GM21381 (cell line): ENCODE results near the gene FNBP1L.
"Not testable (repeated sequence)": the region's sequence is repeated elsewhere in the genome, so short reads cannot be mapped to it uniquely, and the experiment has no call there.

Experiments
- ATAC-seq: cut with Tn5 transposase; IDR thresholded peaks from one replicate; pipeline ENCODE4 v1.9.1; 2021; ENCODE audit warnings: mild to moderate bottlenecking, moderate library complexity; ENCODE audit not compliant: unreplicated experiment

Gene FNBP1L

DNA sequence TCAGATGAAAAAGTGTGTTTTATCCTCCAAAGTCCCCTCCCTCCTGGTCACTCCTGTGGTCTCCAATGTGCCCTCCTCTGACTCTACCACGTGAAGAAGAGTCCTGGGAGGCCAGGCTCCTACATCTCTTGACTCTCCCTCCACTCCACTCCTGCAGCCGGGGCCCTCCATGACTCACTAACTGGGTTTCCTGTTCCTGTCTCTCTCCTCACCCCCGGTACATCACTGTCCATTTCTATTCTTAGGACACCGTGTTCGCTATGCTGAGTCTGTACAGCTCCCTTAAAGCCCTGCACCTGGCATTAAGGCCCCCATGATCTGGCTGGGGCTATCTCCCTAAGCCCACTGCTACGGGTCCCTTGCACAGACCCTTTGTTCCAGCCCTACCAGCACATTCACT lies 140.3 kb downstream of the FNBP1L start:
- no peak for ATAC-seq

- no peak for ATAC-seq
Measured at GRCh38 chr1:93588955-93589354, 141.0 kb downstream of the FNBP1L start.

GRCh38 chr1:93591291-93591675 lies 143.4 kb downstream of the FNBP1L start:
- not testable (repeated sequence) for ATAC-seq

DNA sequence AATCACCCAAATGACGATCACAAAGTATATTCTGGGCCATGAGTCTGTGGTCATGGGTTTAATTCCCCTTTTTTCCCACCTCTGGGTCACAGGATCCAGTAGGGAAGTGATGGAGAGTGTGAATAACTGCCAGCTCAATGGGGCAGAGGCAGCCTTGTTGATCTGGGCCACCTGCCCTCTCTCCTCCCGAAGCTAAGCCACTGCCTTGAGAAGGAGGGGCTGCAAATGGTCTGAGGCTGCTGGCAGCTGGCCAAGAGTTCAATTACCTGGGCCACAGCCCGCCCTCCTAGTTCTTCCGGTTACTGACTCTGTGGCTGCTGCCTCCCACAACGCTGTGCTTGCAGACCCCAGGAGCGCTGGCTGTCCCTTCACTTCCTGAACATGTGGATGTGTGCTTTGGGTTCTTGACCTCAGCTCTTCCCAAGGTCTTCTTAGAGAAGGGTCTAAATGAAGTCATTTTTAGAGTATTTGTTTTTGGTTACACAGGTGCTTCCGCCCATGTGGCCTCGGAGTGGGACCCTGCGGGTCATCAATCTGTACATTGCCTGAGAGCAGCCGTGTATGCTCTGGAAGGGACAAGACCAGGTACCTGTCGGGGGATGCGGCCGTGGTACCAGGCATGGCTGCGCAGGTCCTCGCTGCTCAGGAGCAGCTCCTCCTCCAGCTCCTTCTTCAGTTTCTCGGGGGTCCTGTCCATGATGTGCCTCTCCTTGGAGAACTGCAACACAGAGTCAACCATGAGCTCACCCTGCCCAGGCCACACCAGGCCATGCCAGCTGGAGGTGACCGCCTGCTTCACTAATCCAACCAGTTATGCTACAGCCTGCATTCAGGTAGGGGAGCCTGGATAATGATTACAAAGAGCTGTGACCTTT lies 144.0 kb downstream of the FNBP1L start:
- peak; percentile 83 for ATAC-seq

DNA sequence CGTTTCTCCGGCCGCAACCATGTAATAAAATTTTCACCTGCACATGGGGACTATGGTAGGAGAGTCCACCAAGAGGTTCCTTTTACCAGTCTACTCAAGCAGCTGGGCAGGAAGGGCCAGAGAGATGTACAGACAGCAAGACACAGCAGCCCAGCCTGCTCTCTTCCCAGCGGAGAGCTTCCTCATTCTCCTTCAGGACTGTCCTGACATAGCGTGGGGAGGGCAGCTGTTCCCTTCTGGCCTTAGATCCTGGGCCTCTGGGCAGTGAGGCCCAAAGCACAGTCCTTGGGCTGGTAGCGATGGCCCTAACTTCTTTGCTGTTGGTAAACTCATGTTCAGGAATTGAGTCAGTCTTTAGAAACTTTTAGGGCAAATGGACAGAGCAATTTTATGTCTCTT lies 144.6 kb downstream of the FNBP1L start:
- no peak for ATAC-seq

- ATAC-seq = no peak
Measured at GRCh38 chr1:93593854-93594602, 146.1 kb downstream of the FNBP1L start.

- no peak for ATAC-seq
Measured at GRCh38 chr1:93594603-93594880, 146.6 kb downstream of the FNBP1L start.

- no peak for ATAC-seq
Measured at GRCh38 chr1:93595266-93595665, 147.3 kb downstream of the FNBP1L start.

GRCh38 chr1:93595743-93596142 lies 147.8 kb downstream of the FNBP1L start:
- no peak for ATAC-seq

DNA sequence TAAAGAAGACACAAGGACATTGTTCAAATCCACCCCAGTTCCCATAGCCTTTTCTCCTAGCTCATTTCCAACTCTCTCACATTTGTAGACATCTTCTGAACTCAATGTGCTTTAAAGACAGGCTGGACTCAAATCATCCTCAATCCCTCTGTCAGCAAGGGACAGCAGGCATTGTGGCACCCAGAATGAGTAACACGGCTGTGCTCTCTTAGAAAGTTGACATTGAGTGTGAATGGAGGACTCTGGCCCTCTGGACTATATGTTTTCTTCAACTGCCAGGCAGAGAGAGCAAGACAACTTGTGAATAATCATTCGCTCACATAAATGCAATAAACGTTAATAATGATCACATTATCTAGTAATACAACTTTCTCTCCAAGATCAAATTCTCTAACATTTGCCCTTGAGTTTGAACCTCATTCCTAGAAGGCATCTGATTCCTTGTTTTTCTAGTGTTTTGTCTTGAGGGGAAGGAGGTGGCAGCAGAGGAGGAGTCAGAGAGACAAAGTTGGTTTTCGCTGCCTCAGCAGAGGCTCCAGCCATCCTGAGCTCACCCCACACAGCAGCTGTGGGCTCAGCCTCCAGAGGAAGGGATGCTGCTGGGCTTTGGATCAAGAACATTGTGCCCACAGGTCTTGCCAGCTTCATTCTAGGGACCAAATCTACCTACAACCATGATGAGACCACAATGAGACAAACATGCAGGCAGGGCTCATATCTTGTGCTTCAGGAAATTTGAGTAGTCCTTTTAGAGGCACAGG lies 148.6 kb downstream of the FNBP1L start:
- no peak for ATAC-seq

GRCh38 chr1:93597709-93598108 lies 149.8 kb downstream of the FNBP1L start:
- ATAC-seq = no peak

DNA sequence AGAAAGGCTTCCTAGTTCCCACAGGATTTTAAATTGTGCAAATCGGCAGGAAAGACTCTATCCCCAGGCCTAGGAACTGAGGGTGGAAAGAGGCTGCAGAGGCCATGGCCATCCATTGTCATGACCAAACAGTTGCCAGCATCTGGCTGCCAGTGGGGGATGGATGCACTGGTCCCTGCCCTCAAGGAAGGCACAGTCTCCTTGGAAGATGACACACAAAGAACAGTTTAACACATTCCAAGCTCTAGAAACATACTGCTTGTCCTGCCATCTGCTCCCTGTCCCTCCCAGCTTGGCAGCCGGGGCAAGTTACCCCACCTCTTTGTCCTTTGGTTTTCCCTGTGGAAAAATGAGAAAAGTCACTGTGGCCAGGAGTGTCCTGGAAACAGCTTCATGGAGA lies 150.5 kb downstream of the FNBP1L start:
- ATAC-seq = no peak

GRCh38 chr1:93598861-93599439 lies 151.0 kb downstream of the FNBP1L start:
- ATAC-seq = no peak

- ATAC-seq = no peak
Measured at GRCh38 chr1:93599479-93599878, 151.6 kb downstream of the FNBP1L start.

DNA sequence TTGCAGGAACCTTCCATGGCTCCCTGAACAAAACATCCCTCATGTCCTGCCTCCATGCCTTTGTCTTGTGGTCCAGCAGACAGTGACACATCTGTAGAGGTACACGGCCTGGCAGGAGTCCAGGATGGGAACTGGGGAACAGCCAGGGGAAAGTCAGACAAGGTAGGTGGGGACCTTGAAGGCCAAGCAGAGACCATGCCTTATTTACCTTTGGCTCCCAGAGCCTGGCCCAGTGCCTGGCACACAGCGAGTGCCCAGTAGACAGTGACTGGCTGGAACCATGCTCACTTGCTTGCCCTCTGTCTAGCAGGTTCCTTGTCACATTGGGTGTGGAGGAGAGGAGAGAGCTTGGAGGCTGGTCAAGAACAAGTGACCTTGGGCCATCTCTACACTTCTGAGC lies 152.7 kb downstream of the FNBP1L start:
- ATAC-seq = no peak

DNA sequence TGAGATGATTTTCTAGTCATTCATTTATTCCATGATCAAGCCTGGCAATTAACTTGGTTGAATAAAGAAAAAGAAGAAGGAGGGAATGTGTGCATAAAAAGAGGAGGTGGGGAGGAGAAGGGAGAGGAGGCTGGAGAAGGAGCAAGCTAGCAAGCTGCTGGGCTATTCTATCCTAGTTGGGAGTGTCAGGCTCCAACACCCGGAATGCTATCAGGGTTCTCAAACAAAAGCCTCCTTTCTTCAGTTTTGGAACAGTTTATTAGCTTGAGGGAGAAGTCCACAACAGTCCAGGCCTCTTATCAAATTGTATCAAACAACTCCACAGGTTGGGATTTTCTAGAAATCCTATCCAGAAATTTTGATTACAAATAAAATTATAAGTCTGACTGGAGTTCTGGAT lies 153.8 kb downstream of the FNBP1L start:
- ATAC-seq = no peak

DNA sequence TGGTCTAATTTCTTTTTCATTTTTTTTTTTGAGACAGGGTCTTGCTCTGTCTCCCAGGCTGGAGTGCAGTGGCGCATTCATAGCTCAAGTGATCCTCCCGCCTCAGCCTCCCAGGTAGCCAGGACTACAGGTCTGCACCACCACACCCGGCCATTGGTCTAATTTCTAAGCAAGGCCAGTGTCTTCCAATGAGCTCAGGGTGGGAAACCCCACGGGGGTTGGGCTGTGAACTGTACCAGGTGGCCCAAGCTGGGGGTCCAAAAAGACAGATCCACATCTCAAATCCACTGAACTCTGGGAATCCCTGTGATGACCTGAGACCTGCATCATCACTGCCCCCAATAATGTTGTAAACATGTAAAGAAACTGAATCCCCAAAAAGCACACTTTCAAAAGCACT lies 154.2 kb downstream of the FNBP1L start:
- ATAC-seq = no peak

DNA sequence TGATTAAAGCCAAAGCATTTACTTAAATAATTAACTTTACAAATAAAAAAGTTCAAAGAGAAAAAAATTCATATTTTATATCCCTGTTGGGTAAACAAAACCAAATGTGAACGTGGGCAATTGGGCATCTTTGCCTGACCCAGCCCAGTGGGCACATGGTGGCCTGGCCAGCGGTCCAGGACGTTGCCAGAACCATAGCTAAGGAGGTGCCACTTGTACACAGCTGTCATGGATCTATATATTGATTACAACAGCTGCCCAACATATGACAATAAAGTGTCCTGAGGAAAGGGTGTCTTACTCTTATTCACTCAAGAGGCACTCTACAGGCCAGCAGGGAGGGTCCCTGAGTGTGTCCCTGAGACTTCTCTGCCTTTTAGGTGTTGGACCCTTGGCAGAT lies 155.2 kb downstream of the FNBP1L start:
- ATAC-seq = no peak

DNA sequence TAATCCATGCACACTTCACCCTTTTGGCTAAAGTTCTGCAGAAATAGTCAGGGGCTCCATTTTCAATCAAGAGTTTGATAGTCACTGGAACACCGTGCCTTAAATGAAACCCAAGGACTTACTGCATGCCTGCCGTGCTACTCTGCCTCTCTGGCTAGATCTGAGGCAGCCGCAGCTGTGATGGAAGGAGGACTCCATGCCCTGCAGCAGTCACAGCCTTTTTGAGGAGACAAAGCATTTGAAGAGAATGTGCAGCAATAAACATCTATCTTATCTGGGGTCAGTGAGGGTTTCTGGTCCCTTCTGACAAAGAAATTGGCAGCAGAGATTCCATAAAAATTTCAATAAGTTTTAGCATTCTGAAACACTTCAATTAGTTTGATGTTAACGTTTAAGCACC lies 155.7 kb downstream of the FNBP1L start:
- no peak for ATAC-seq
